Measurements from ENCODE around the gene KRTAP19-8.

The KRTAP19-8 gene

GRCh38 chr21:30996728-30997127, 41.5 kb downstream of the KRTAP19-8 start:
- DNase-seq (ENCODE audit: low read depth) = no peak
- TF ChIP-seq CTCF (IDR thresholded peaks at IDR 0.05; ENCODE audit: low read depth, low read length, missing control alignments) = no peak
- no peak overlapping the region for H3K4me3 ChIP-seq (ENCODE audit: low read depth, low read length)

- H3K4me3 ChIP-seq (ENCODE audit: low read depth, low read length) = no peak overlapping the region
- no peak for DNase-seq (ENCODE audit: low read depth)
- no peak for TF ChIP-seq CTCF (IDR thresholded peaks at IDR 0.05; ENCODE audit: low read depth, low read length, missing control alignments)
Observed at GRCh38 chr21:30994932-30995331, 43.3 kb downstream of the KRTAP19-8 start.

- no peak overlapping the region for H3K4me3 ChIP-seq (ENCODE audit: low read depth, low read length)
- TF ChIP-seq CTCF (IDR thresholded peaks at IDR 0.05; ENCODE audit: low read depth, low read length, missing control alignments) = no peak
- DNase-seq (ENCODE audit: low read depth) = no peak
Observed at GRCh38 chr21:30990514-30991262, 47.6 kb downstream of the KRTAP19-8 start.

- TF ChIP-seq CTCF (IDR thresholded peaks at IDR 0.05; ENCODE audit: low read depth, low read length, missing control alignments) = no peak
- no peak for DNase-seq (ENCODE audit: low read depth)
- no peak overlapping the region for H3K4me3 ChIP-seq (ENCODE audit: low read depth, low read length)
Observed at GRCh38 chr21:30988706-30989105, 49.6 kb downstream of the KRTAP19-8 start.

All from GM12864 (cell line).